K562 (cell line): Measurements from ENCODE around the gene OPCML. TPM values are rescaled to one million over a fixed set of nuclear protein-coding genes. Genes with fewer than 3 reads are reported as not detected.

Source experiments
- ATAC-seq: fragments of 200-7000 bp; cut with Tn5 transposase; 3 replicates; pipeline ENCODE4 v1.9.1; 2020; ENCODE audit warnings: moderate library complexity
- BruUV-seq: library from RNA; stranded (reverse); fragments of 400-500 nt; replicated peaks from 2 replicates; lab custom pipeline; 2021; lab: Mats Ljungman, UMichigan
- CTCF ChIA-PET: fragments of 300-600 bp; formaldehyde crosslinking; extraction: SDS; loops from one replicate; lab custom pipeline; 2021; ENCODE audit warnings: low intra/inter-chr PET ratio; lab: Yijun Ruan, JAX
- POLR2A ChIA-PET: fragments of 300-600, 350-650 bp; sonication (Branson Sonifier 250); formaldehyde crosslinking; extraction: SDS; loops from one replicate; lab custom pipeline; 2021; ENCODE audit warnings: antibody characterized with exemption, inconsistent platforms; lab: Yijun Ruan, JAX
- DNase-seq, 4 experiments: peaks; one replicate each; pipeline versions ENCODE4 v3.0.0 to v3.0.0-alpha.2; 2011 to 2018; ENCODE audit warnings: low spot score in 3 of 4, mixed read lengths in 3 of 4; ENCODE audit errors: extremely low read depth in 1 of 4
- FAIRE-seq: peaks from 2 replicates; lab custom pipeline; 2011; peaks lifted over from hg19 to GRCh38; lab: Jason Lieb, UNC
- H2AFZ ChIP-seq: 2 replicates; pipeline ENCODE4 v1.6.0; 2011; ENCODE audit warnings: low read depth, low read length, control low read depth, inconsistent platforms
- H3K27ac ChIP-seq: fragments of 200-600 bp; 3 replicates; pipeline ENCODE4 v1.8.0; 2011; ENCODE audit warnings: low read depth, mild to moderate bottlenecking, control low read depth, inconsistent platforms, low read length, moderate library complexity, mixed read lengths; ENCODE audit errors: extremely low read depth
- H3K27me3 ChIP-seq, 2 experiments: fragments of 300-600 bp in 1 of 2; 2 replicates in 1 of 2; 3 replicates in 1 of 2; pipeline versions ENCODE4 v1.6.0 to v1.8.0; 2011; ENCODE audit warnings: inconsistent platforms in 2 of 2, low read length in 2 of 2, mild to moderate bottlenecking in 1 of 2, mixed read lengths in 1 of 2, moderate library complexity in 1 of 2; ENCODE audit not compliant: control insufficient read depth in 2 of 2, insufficient read depth in 2 of 2
- H3K36me3 ChIP-seq: fragments of 300-600 bp; 3 replicates; pipeline ENCODE4 v1.8.0; 2011; ENCODE audit warnings: mild to moderate bottlenecking, low read length, inconsistent platforms; ENCODE audit not compliant: control insufficient read depth, insufficient read depth
- H3K4me1 ChIP-seq, 2 experiments: fragments of 200-600 bp in 1 of 2; replicated peaks in 1 of 2; 2 replicates in 1 of 2; 3 replicates in 1 of 2; pipeline versions ENCODE4 v1.5.1 to v1.8.0; 2011; ENCODE audit warnings: inconsistent platforms in 2 of 2, low read length in 2 of 2, mild to moderate bottlenecking in 1 of 2, mixed read lengths in 1 of 2, moderate library complexity in 1 of 2; ENCODE audit not compliant: control insufficient read depth in 2 of 2, insufficient read depth in 2 of 2
- H3K4me2 ChIP-seq: 2 replicates; pipeline ENCODE4 v1.6.1; 2011; ENCODE audit warnings: low read length, control low read depth, inconsistent platforms, mixed read lengths; ENCODE audit not compliant: insufficient read depth
- H3K4me3 ChIP-seq: fragments of 200-600 bp; sonication (generic), shearing (Covaris generic); 2 replicates; pipeline ENCODE4 v1.5.1; 2016; ENCODE audit warnings: control low read depth, inconsistent platforms
- H3K79me2 ChIP-seq: fragments of 200-600 bp; 3 replicates; pipeline ENCODE4 v1.8.0; 2011; ENCODE audit warnings: low read length, inconsistent platforms; ENCODE audit not compliant: control insufficient read depth, insufficient read depth
- H3K9ac ChIP-seq, 2 experiments: 2 replicates each; pipeline versions ENCODE4 v1.6.0 to v1.6.1; 2011; ENCODE audit warnings: low read depth in 2 of 2, low read length in 2 of 2, control low read depth in 1 of 2, inconsistent platforms in 1 of 2, mild to moderate bottlenecking in 1 of 2, mixed read lengths in 1 of 2; ENCODE audit not compliant: insufficient read depth in 1 of 2
- H3K9me1 ChIP-seq: one replicate; pipeline ENCODE4 v1.6.0; 2011; ENCODE audit warnings: inconsistent platforms, mild to moderate bottlenecking, low read length, moderate library complexity; ENCODE audit not compliant: control insufficient read depth, insufficient read depth
- H3K9me3 ChIP-seq: replicated peaks from 2 replicates; pipeline ENCODE4 v1.5.1; 2011; ENCODE audit warnings: low read depth, low read length, inconsistent platforms; ENCODE audit not compliant: control insufficient read depth, insufficient read depth
- H4K20me1 ChIP-seq: replicated peaks from 2 replicates; pipeline ENCODE4 v1.6.1; 2011; ENCODE audit warnings: low read length, inconsistent platforms, mixed read lengths; ENCODE audit not compliant: control insufficient read depth, insufficient read depth
- ADNP ChIP-seq: fragments of 200-800 bp; sonication (Bioruptor generic); IDR thresholded peaks from 2 replicates; pipeline ENCODE4 v1.6.1; 2016; ENCODE audit warnings: missing genetic modification characterization, missing compliant biosample characterization
- BHLHE40 ChIP-seq: IDR thresholded peaks from 2 replicates; pipeline ENCODE4 v1.6.1; 2011; ENCODE audit warnings: low read length, improper control_type of control experiment
- CHCHD3 ChIP-seq: fragments of 250-450 bp; sonication (Bioruptor Pico); IDR thresholded peaks from 2 replicates; pipeline ENCODE4 v2.1.2; 2022; ENCODE audit warnings: mild to moderate bottlenecking
- MEF2D ChIP-seq: conservative IDR thresholded peaks from 2 replicates; pipeline ENCODE4 v1.6.1; 2016; ENCODE audit warnings: low read depth, missing genetic modification characterization, missing compliant biosample characterization
- MTF1 ChIP-seq: fragments of 250-450 bp; sonication (Bioruptor Pico); IDR thresholded peaks from 2 replicates; pipeline ENCODE4 v1.9.0; 2021; ENCODE audit warnings: moderate library complexity, mild to moderate bottlenecking, inconsistent platforms, borderline replicate concordance
- NCOA4 ChIP-seq: fragments of 450-650 bp; IDR thresholded peaks from 2 replicates; pipeline ENCODE4 v1.6.1; 2018; ENCODE audit warnings: mild to moderate bottlenecking; ENCODE audit not compliant: partially characterized antibody
- NR4A1 ChIP-seq, 2 experiments: fragments of 250-450 bp in 1 of 2; fragments of 450-650 bp in 1 of 2; sonication (Bioruptor Pico) in 1 of 2; IDR thresholded peaks; 2 replicates each; pipeline versions ENCODE4 v1.4.0 to v1.6.1; 2016 to 2020; ENCODE audit warnings: mild to moderate bottlenecking in 2 of 2, missing compliant biosample characterization in 1 of 2, missing genetic modification characterization in 1 of 2, moderate library complexity in 1 of 2
- RB1 ChIP-seq: fragments of 450-650 bp; IDR thresholded peaks from 2 replicates; pipeline ENCODE4 v1.6.1; 2017; ENCODE audit warnings: low read depth, mild to moderate bottlenecking
- XRCC3 ChIP-seq: fragments of 450-650 bp; IDR thresholded peaks from 2 replicates; pipeline ENCODE4 v1.6.1; 2017; ENCODE audit warnings: mild to moderate bottlenecking, moderate library complexity
- ZNF217 ChIP-seq: sonication (generic); formaldehyde crosslinking; IDR thresholded peaks from 2 replicates; pipeline ENCODE4 v1.8.0; 2022; ENCODE audit warnings: mild to moderate bottlenecking, missing genetic modification reagents
- ZNF436 ChIP-seq: fragments of 250-450, 450-650 bp; sonication (Bioruptor Pico); formaldehyde crosslinking; IDR thresholded peaks from 2 replicates; pipeline ENCODE4 v1.7.0; 2020; ENCODE audit warnings: mild to moderate bottlenecking
- WGBS: fragments of 100-300 bp; shearing (Covaris generic); methylation state at CpG from one replicate; pipeline ENCODE4 v1.1.6; 2016; ENCODE audit warnings: low coverage, mixed read lengths; ENCODE audit not compliant: insufficient coverage; ENCODE audit errors: missing lambda C conversion rate; 5-methylcytosine and 5-hydroxymethylcytosine counted together
- in situ Hi-C: fragments of 300-500 bp; cut with MboI; formaldehyde crosslinking; loops from 4 replicates; pipeline ENCODE4 v1.15.0; 2018; ENCODE audit warnings: inconsistent platforms, mixed read lengths
- intact Hi-C: fragments of 100-400 bp; cut with micrococcal nuclease; formaldehyde crosslinking; loops from 2 replicates; pipeline ENCODE4 v1.14.2; 2022
- polyA plus RNA-seq, 8 experiments: library from polyadenylated mRNA; depleted of rRNA in 4 of 8; stranded (reverse) in 5 of 8; unstranded in 3 of 8; fragments of >200 nt; fragmentation: Nextera tagmentation in 2 of 8; fragmentation: Illumina TruSeq in 1 of 8; extraction: Ambion mirVana in 2 of 8; extraction: Trizol in 1 of 8; gene quantifications; 2 replicates each; pipeline versions ENCODE4 v1.2.1 to v1.2.3, GENCODE V29; 2011 to 2014; ENCODE audit warnings: inconsistent platforms in 1 of 8, missing spikeins in 1 of 8
- total RNA-seq, 7 experiments: library from RNA; depleted of rRNA in 6 of 7; stranded (reverse); fragments of >200 nt in 6 of 7; fragmentation: Illumina TruSeq in 2 of 7; extraction: Trizol in 2 of 7; gene quantifications; 2 replicates each; pipeline versions ENCODE4 v1.2.1 to v1.2.3, GENCODE V29; 2011 to 2021; ENCODE audit warnings: low replicate concordance in 1 of 7

The OPCML gene
- total and polyA plus RNA-seq, 9 of the 15 experiments (the other 6 are each of a cell fraction or from before 2014, with no cell fraction given), result not detected

DNA sequence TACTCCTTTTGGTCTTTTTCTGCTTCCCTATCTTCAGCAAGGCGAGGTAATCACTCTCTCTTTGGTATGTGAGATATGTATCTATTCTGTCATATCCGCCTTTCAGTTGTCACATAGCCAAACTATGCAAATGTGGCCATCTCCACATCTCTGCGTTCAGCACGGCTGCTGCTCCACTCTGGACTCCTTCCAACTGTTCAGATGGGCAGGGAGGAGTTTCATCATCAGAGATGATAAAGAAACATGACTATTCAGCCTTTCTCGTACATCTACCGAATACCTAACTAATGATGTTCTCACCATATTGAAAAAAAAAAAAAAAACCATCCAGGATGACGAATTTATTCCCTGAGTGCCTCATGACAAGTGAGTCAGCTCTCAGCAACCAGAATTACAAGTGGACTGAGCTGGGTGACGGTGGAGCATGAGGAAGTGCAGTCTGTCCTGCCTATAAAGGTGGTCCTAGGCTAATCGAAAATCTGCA lies 899.6 kb downstream of the OPCML start:
- Histone ChIP-seq H3K79me2 (no peaks in the 10 kb centered on the region), H3K9me3 (0 out of 2 replicates have a peak, but pooled peaks cover 1% of the 10 kb centered on the region), H3K36me3 (no peaks in the 10 kb centered on the region), H3K27ac (no peak overlapping the region), H4K20me1 (no peaks in the 10 kb centered on the region), H3K4me3 (no peak overlapping the region), H2AFZ (no peak overlapping the region), H3K9me1 (no peaks in the 10 kb centered on the region), H3K27me3 (no peaks in the 10 kb centered on the region), H3K9ac (no peak overlapping the region), H3K4me1 (no peaks in the 10 kb centered on the region), H3K4me2 (no peak overlapping the region)
- intact Hi-C loops (no loop called here), in situ Hi-C loops (no loop called here)
- ChIA-PET POLR2A (no interaction called here), CTCF (no interaction called here)
- 0% methylated on average over 9 of the region's 9 CpGs for WGBS
- TF ChIP-seq BHLHE40 (no peak), ZNF436 (CRISPR knock-in tag) (no peak), ADNP (tag) (no peak), CHCHD3 (no peak), NR4A1 (CRISPR knock-in tag; IDR thresholded peaks at IDR 0.05) (no peak), NR4A1 (tag; IDR thresholded peaks at IDR 0.05) (no peak), MTF1 (no peak), XRCC3 (no peak), MEF2D (tag) (no peak), RB1 (no peak), ZNF217 (CRISPR knock-in tag) (no peak), NCOA4 (no peak)
- no TSS peak for BruUV-seq
- ATAC-seq (no peak), DNase-seq (no peak), FAIRE-seq (no peak)
